OCI-LY1 (cell line): ENCODE measurements around the gene PRMT7.

Source experiments
- CTCF ChIP-seq: fragments of 200-600 bp; sonication (generic), shearing (Covaris generic); IDR thresholded peaks from 2 replicates; pipeline ENCODE4 v1.5.1; 2017; ENCODE audit warnings: mild to moderate bottlenecking, antibody characterized with exemption, low read length, moderate library complexity, mixed read lengths
- EZH2 ChIP-seq: fragments of 200-600 bp; sonication (generic), shearing (Covaris generic); IDR thresholded peaks from 2 replicates; pipeline ENCODE4 v1.8.0; 2017; ENCODE audit warnings: borderline replicate concordance, mixed run types, mild to moderate bottlenecking, antibody characterized with exemption, low read length, moderate library complexity, mixed read lengths

- TF ChIP-seq CTCF (no peak), EZH2 (no peak)
These were observed 88.6 kb downstream of the PRMT7 start for GRCh38 chr16:68399456-68399855.
